LNCAP (cell line): ENCODE results near the gene PHACTR1.

Experiments
- TF ChIP-seq, protein P1 (sequence below): fragments of 450-650 bp; IDR thresholded peaks from 2 replicates; pipeline ENCODE4 v1.5.1; 2017; ENCODE audit warnings: mild to moderate bottlenecking

Gene PHACTR1

DNA sequence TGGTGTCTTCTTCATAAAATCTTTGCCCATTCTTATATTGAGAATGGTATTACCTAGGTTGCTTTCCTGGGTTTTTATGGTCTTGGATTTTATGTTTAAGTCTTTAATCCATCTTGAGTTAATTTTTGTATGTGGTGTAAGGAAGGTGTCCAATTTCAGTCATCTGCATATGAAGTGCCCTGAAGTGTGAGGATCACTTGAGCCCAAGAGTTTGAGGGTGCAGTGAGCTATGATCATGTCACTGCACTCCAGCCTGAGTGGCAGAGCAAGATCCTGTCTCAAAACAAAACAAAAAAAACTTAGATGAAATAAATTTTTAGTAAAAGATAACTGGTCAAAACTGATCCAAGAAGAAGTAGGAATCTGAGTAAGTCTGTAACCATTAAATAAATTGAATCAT, 396.4 kb downstream of the PHACTR1 start:
- TF ChIP-seq, protein P1, sequence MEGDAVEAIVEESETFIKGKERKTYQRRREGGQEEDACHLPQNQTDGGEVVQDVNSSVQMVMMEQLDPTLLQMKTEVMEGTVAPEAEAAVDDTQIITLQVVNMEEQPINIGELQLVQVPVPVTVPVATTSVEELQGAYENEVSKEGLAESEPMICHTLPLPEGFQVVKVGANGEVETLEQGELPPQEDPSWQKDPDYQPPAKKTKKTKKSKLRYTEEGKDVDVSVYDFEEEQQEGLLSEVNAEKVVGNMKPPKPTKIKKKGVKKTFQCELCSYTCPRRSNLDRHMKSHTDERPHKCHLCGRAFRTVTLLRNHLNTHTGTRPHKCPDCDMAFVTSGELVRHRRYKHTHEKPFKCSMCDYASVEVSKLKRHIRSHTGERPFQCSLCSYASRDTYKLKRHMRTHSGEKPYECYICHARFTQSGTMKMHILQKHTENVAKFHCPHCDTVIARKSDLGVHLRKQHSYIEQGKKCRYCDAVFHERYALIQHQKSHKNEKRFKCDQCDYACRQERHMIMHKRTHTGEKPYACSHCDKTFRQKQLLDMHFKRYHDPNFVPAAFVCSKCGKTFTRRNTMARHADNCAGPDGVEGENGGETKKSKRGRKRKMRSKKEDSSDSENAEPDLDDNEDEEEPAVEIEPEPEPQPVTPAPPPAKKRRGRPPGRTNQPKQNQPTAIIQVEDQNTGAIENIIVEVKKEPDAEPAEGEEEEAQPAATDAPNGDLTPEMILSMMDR, result no peak

DNA sequence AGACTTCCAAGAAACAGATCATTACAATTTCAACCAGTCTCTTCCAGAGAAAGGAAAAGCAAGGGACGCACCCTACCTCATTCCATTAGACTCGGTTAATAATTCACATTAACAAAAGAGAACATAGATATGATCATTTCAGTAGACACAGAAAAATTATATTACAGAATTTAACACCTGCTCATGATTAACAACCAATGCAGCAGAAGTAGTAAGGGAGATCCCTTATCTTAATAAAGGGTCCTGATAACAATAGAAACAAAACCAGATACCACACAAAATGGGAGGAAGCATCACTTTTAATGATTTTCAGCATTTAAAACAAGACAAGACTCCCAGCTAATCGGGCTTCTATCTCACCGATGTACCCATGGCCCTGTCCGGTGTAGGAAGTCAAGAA, 396.8 kb downstream of the PHACTR1 start:
- TF ChIP-seq, protein P1, result no peak

DNA sequence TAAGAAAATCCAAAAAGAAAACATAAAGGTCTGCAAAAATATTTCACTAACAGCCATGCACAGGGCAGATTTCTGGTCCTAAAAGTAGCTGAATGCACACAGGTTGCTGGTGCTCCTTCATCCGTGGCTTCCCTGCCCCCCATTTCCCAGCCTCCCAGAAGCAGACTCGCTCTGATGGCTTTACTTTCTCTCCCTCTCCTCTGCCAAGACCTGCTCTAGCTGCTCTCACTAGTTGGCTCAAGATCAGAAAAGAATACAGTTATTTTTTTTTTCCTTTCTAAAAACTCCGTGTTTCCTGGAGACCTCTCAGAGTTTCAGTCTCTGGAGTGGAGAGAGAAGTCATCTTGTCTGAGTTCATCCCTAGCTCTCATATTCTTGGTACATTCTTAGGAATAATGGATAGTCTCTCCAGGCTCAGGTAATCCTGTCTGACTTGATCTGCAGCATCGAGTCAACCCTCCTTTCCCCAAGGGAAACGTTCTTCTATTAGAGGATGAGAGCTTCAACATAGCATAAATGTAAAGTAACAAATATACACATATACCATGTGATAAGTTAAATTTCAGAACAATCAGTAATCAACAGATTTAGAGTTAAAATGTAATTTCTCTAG, 397.5 kb downstream of the PHACTR1 start:
- TF ChIP-seq, protein P1, result no peak

DNA sequence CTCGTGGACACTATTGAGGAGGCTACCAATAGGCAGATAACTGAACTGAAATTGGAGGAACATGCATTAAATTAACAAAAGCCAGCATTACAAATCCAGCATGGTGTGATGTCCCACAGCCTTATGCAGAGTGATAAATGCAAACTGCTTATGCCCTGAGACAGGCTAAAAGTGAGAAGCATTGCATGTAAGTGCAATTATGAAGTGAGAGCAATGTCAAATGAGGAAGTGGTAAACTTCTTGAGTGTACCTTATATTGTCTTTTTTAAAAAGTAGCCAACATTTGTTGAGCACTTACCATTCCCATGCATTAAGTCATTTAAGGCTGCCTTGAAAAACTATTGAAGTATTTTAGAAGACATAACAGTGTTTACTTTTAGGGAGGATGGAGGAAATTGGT, 399.6 kb downstream of the PHACTR1 start:
- TF ChIP-seq, protein P1, result no peak

DNA sequence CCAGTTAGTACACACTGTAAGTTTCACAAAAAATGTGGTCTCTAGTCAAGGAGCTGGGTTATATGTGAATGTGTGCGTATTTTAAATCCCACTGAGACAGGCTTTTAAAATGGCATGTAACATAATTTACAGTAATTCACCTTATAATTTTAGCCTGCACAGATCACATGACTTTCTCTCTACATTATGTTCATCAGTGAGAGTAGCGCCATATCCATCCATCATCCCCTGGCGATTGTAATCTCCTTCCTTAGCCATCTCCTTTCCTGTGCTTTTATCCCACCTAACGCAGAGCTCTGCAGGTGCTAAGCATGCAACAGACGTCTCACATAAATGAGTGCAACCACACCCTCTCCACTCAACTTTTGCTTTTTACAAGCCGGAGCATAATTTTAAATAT, 401.0 kb downstream of the PHACTR1 start:
- TF ChIP-seq, protein P1, result no peak

DNA sequence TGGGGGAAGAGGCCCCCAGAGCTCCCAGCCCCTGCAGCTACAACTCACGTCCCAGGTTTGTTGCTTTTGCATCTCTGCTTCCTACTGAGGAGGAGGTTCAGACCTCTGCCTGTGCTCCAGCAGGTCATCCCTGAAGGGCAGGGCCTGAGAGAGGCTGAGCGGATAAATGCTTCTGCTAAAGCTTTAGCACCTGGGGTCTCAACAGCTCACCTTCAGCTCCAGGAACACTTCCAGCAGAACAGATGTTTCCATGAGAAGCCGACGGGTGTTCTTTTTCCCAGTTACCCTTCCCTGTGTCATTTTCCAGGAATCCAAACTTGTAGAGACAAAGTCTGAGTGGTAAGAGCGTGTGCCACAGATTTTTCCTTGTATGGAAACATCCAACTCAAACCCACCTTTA, 403.0 kb downstream of the PHACTR1 start:
- TF ChIP-seq, protein P1, result no peak

DNA sequence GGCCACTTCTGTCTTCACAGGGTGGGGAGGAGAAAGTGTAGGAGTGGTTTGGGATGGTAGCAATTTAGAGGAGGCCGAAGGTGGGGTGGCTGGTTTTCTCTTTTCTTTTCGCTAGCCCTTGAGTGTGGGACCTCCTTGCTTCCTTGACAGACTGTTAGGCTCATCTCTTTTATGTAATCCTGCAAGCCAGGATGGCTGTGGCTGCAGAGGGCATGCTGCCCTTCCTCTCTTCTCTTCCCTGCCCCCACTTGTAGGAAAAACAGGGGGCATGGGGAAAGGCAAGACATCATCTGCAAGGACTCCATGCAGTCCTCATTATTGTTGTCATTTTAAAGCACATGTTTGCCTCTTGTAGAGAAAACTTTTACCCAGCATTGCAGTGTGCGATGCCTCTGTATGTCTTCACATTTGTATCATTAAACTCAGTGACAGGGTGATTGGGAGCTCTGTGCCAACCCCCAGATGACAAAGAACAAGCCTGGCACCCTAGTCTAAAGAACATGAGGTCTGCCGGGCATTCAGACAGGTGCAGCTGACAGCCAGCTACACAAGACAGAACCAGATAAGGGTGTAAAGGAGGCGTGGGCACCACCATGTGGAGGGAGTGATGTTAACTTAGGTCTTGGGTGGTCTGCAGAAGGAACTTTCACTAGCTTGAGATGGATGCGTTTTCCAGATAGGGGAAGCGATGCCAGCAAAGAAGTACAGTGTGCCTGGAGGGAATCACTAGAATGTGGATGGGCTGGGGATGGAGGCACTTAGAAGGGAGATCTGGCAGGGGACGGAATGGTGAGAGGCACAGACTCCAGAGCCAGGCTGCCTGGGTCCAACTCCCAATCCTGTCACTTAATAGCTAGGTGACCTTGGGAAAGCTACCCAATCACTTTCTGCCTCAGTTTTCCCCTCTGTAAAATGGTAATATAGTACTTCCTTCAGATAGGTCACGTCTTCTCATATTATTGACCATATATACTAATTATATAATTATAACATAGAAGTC, 404.2 kb downstream of the PHACTR1 start:
- TF ChIP-seq, protein P1, result no peak
